Esophagus muscularis mucosa (tissue), 4 donors: ENCODE data around the gene ZNF667. TPM values are rescaled to one million over a fixed set of nuclear protein-coding genes. Genes with fewer than 3 reads are reported as not detected.

Experiments used
- DNase-seq: peaks from one replicate; pipeline ENCODE4 v3.0.0-alpha.2; 2017; ENCODE audit errors: extremely low spot score
- H3K27ac ChIP-seq, 4 donors: fragments of 200-600 bp; sonication (generic); replicated peaks in 1 of 4; 1 replicate in 3 of 4; 2 replicates in 1 of 4; pipeline ENCODE4 v1.5.1; 2016 to 2019; ENCODE audit warnings: mild to moderate bottlenecking in 1 of 4
- H3K27me3 ChIP-seq, 4 donors: fragments of 200-600 bp; sonication (generic); one replicate each; pipeline versions ENCODE4 v1.5.1 to v1.6.0; 2016 to 2019
- H3K36me3 ChIP-seq, 4 donors: fragments of 200-600 bp; sonication (generic); one replicate each; pipeline ENCODE4 v1.5.1; 2016 to 2019
- H3K4me1 ChIP-seq, 4 donors: fragments of 200-600 bp; sonication (generic); one replicate each; pipeline ENCODE4 v1.5.1; 2016 to 2019
- H3K4me3 ChIP-seq, 4 donors: fragments of 200-600 bp; sonication (generic); 1 replicate in 2 of 4; 2 replicates in 2 of 4; pipeline ENCODE4 v1.5.1; 2016 to 2019; ENCODE audit warnings: mild to moderate bottlenecking in 4 of 4, moderate library complexity in 1 of 4
- H3K9me3 ChIP-seq, 4 donors: fragments of 200-600 bp; sonication (generic); 1 replicate in 3 of 4; 2 replicates in 1 of 4; pipeline ENCODE4 v1.5.1; 2016 to 2019
- EP300 ChIP-seq: sonication (generic); formaldehyde crosslinking; IDR thresholded peaks from one replicate; pipeline ENCODE4 v1.6.1; 2017; ENCODE audit warnings: antibody characterized with exemption
- POLR2A ChIP-seq: fragments of 450-650 bp; IDR thresholded peaks from one replicate; pipeline ENCODE4 v1.6.1; 2017; ENCODE audit warnings: antibody characterized with exemption, moderate library complexity, mild to moderate bottlenecking, low read depth
- POLR2AphosphoS5 ChIP-seq, 2 donors: sonication (generic); formaldehyde crosslinking; IDR thresholded peaks; one replicate each; pipeline ENCODE4 v1.6.1; 2017; ENCODE audit warnings: antibody characterized with exemption in 2 of 2
- whole genome bisulfite sequencing: methylation state at CpG from one replicate; pipeline ENCODE4 v1.1.5; 2018; 5-methylcytosine and 5-hydroxymethylcytosine counted together
- intact Hi-C: fragments of 100-400 bp; cut with DNase I; formaldehyde crosslinking; loops from one replicate; pipeline ENCODE4 v1.15.1; 2023
- total RNA-seq, 4 donors: library from RNA; depleted of rRNA; stranded (reverse); fragments of >200 nt; gene quantifications; one replicate each; pipeline versions ENCODE4 v1.1.0 to v1.2.1, GENCODE V29; 2016
- TF ChIP-seq, protein P1 (sequence below), 3 experiments: fragments of 200-600 bp in 2 of 3; fragments of 450-650 bp in 1 of 3; sonication (generic) in 2 of 3; IDR thresholded peaks; one replicate each; pipeline ENCODE4 v1.5.1; 2017 to 2019; ENCODE audit warnings: antibody characterized with exemption in 3 of 3, mild to moderate bottlenecking in 2 of 3, moderate library complexity in 1 of 3

ZNF667 gene
- total RNA-seq, result 1 to 10 TPM; 2.1 to 4.0 (median 3.2) TPM

DNA sequence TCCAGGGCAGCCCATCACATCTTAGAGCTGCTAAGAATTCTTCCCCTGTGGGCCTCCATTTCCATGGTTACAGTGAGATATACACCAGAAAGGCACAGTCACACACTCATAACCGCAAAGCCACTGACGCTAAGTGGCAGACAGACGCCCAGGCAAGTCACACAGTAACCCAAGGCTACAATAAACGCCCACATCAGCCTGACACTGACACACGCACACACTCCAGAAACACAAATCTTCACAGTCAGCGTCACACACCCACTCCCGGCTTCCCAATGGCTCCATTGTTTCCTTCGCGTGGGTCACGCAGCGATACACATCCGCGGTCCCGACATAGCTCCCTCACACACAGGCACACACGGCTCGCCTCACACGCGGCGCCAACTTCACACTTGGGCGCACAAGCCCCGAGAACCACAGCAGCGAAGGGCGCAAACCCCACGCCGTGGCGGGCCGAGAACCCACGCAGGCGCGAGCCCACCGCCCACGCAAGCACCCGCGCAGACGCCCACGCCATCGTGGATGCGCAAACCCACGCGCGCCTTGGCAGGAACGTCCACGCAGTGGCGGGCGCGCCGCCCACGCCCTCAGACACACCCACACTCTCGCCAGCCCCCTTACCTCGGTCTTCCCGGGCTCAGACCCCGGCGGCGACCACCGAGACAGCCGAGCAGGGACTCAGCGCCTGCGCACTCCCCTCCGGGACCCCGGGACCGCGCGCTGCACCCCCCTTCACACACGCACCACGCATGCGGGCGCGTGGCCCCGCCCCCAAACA is at the start of gene ZNF667:
Gene ZNF667, minus strand, starts transcription at position 695 of the 778 bp plus-strand sequence. CDS start 14,975 bp downstream, outside the sequence.
- H3K4me3 ChIP-seq, result peak within 1 kb of the TSS; percentile 63 to 88 (median 76)
- intact Hi-C loops, result loop anchor here (5.0 kb wide), 1 partner anchor 35 kb away; no protein-coding TSS in a partner anchor
- TF ChIP-seq EP300 (no peak), POLR2A (no peak), POLR2AphosphoS5 (IDR thresholded peaks at IDR 0.05) (no peak)
- TF ChIP-seq, protein P1, sequence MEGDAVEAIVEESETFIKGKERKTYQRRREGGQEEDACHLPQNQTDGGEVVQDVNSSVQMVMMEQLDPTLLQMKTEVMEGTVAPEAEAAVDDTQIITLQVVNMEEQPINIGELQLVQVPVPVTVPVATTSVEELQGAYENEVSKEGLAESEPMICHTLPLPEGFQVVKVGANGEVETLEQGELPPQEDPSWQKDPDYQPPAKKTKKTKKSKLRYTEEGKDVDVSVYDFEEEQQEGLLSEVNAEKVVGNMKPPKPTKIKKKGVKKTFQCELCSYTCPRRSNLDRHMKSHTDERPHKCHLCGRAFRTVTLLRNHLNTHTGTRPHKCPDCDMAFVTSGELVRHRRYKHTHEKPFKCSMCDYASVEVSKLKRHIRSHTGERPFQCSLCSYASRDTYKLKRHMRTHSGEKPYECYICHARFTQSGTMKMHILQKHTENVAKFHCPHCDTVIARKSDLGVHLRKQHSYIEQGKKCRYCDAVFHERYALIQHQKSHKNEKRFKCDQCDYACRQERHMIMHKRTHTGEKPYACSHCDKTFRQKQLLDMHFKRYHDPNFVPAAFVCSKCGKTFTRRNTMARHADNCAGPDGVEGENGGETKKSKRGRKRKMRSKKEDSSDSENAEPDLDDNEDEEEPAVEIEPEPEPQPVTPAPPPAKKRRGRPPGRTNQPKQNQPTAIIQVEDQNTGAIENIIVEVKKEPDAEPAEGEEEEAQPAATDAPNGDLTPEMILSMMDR (IDR thresholded peaks at IDR 0.05), result no peak
- under 1% methylated on average over 42 of the region's 69 CpGs for WGBS
- peaks cover under 1 to 18% (median 3%) of the 10 kb centered on the region in 4 donors for H3K36me3 ChIP-seq
- peak within 1 kb of the TSS; percentile 75 to 88 (median 86) for H3K27ac ChIP-seq
- peaks cover 20 to 31% (median 23%) of the 10 kb centered on the region in 4 donors for H3K4me1 ChIP-seq
- no peak for DNase-seq
- no peaks in the 10 kb centered on the region for H3K27me3 ChIP-seq
- peaks cover 0 to 17% (median 8%) of the 10 kb centered on the region in 4 donors for H3K9me3 ChIP-seq

DNA sequence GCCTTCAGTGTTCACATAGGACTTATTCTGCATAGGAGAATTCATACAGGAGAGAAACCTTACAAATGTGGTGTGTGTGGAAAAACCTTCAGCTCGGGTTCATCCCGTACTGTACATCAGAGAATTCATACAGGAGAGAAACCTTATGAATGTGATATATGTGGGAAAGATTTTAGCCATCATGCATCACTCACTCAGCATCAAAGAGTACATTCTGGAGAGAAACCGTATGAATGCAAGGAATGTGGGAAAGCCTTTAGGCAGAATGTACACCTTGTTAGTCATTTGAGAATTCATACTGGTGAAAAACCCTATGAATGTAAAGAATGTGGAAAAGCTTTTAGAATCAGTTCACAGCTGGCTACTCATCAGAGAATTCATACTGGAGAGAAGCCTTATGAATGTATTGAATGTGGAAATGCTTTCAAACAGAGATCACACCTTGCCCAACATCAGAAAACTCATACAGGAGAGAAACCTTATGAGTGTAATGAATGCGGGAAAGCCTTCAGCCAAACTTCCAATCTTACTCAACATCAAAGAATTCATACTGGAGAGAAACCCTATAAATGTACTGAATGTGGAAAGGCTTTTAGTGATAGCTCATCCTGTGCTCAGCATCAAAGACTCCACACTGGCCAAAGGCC is 48.2 kb upstream of the ZNF667 start:
- Histone ChIP-seq H3K36me3 (peaks cover 45 to 55% (median 49%) of the 10 kb centered on the region in 4 donors), H3K9me3 (peaks cover 33 to 100% (median 99%) of the 10 kb centered on the region in 4 donors), H3K4me1 (no peaks in the 10 kb centered on the region), H3K27me3 (no peaks in the 10 kb centered on the region), H3K4me3 (no peak overlapping the region), H3K27ac (no peak overlapping the region)
- intact Hi-C loops, result no loop called here
- no peak for TF ChIP-seq POLR2AphosphoS5 (IDR thresholded peaks at IDR 0.05)
- 85% methylated on average over 4 of the region's 4 CpGs for WGBS
- DNase-seq, result no peak

- TF ChIP-seq, protein P1 (IDR thresholded peaks at IDR 0.05), result no peak
- no peak for TF ChIP-seq POLR2A
- no peak for TF ChIP-seq POLR2AphosphoS5 (IDR thresholded peaks at IDR 0.05)
- no peak for TF ChIP-seq EP300
- no peak for DNase-seq
- H3K36me3 ChIP-seq, result peaks cover 4 to 20% (median 13%) of the 10 kb centered on the region in 4 donors
- H3K27ac ChIP-seq, result peak overlapping the region; percentile 95 to 97 (median 96)
- H3K4me3 ChIP-seq, result peak overlapping the region; percentile 66 to 86 (median 82)
- H3K4me1 ChIP-seq, result peaks cover 11 to 16% (median 14%) of the 10 kb centered on the region in 4 donors
- WGBS, result 4% methylated on average over 17 of the region's 17 CpGs
- H3K9me3 ChIP-seq, result peaks cover 0 to 8% (median 3%) of the 10 kb centered on the region in 4 donors
- H3K27me3 ChIP-seq, result no peaks in the 10 kb centered on the region
- intact Hi-C loops, result loop anchor here (10.0 kb wide), 1 partner anchor 166 kb away; the partner anchor contains the start of gene ZNF835
Measured at GRCh38 chr19:56508290-56508778, 31.2 kb upstream of the ZNF667 start.

DNA sequence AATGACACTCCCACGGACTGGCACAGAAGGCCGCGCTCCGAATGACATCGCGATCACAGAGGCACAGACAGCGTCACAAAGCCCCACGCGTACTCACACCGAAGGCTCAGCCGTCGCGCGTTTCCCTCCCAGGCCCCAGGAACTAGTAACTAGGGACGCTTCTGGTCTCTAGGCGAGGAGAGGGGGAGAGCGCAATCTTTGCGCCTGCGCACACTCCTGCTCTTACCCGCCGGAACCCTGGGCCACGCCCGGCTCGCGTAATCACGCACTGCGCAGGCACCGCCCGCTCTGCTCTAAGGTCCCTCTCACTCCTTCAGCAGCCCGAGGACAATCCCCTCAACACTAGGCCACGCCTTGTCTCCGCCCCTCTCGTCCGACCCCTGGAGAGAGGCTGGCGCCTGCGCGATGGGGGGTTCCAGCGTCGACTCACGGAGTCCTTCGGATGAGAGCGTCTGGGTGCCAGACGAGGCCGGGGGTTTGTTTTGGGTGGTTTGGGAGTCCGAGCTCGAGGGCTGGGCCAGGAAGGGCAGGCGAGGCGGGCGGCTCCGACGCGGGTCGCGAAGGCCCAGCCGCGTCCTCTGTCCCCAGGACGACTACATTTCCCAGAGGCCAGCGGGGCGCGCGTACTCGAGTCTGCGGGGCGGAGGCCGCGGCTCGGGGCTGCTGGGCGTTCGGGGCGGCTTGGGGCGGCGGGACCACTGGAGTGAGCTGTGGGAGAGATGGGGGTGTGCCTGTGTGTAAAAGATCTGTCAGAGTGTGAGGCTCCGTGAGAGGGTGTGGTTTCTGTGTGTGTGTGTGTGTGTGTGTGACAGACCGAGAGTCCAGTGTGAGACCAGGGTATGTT is 30.5 kb upstream of the ZNF667 start, which contains the start of gene ZNF471:
Gene ZNF471, plus strand, starts transcription at position 410 of the 844 bp plus-strand sequence. CDS start 3,717 bp downstream, outside the sequence.
- intact Hi-C loops, result loop anchor here (10.0 kb wide), 1 partner anchor 167 kb away; the partner anchor contains the start of gene ZNF835
- 1% methylated on average over 25 of the region's 74 CpGs for WGBS
- peaks cover under 1 to 13% (median 7%) of the 10 kb centered on the region in 4 donors for H3K36me3 ChIP-seq
- H3K4me3 ChIP-seq, result peak within 1 kb of the TSS; percentile 66 to 86 (median 82)
- H3K27ac ChIP-seq, result peak within 1 kb of the TSS; percentile 95 to 97 (median 96)
- no peaks in the 10 kb centered on the region for H3K27me3 ChIP-seq
- peaks cover 0 to under 1% (median under 1%) of the 10 kb centered on the region in 4 donors for H3K9me3 ChIP-seq
- peak; percentile 98 for DNase-seq
- TF ChIP-seq, protein P1 (IDR thresholded peaks at IDR 0.05), result no peak
- TF ChIP-seq EP300 (no peak), POLR2AphosphoS5 (IDR thresholded peaks at IDR 0.05) (peak; percentile 61 to 87), POLR2A (no peak)
- peaks cover 11 to 16% (median 14%) of the 10 kb centered on the region in 4 donors for H3K4me1 ChIP-seq
